ENCODE measurements around the gene AMD1. TPM values are rescaled to one million over a fixed set of nuclear protein-coding genes. Genes with fewer than 3 reads are reported as not detected.
A peak's percentile ranks its signal among the peaks of the same experiment; 100 is the strongest.

The AMD1 gene
- total RNA-seq, 2 experiments from 2014 or later, result 74.3 to 90.0 TPM

GRCh38 chr6:110874880-110875547 is 429 bp downstream of the AMD1 start:
- H2AFZ ChIP-seq (ENCODE audit: low read length), result no peak overlapping the region; the same call in 1 of the 2 replicates
- ChIA-PET CTCF (ENCODE audit: unreplicated experiment) (no interaction called here), POLR2A (interaction anchor here (0.5 to 3.7 kb wide), 24 partner anchors 8 to 848 kb away, joined by 3 to 69 read pairs (median 6); partner anchors contain the start of genes CDK19, GTF3C6 and RPF2)
- no peaks in the 10 kb centered on the region for H3K9me3 ChIP-seq (ENCODE audit: low read length)
- peaks cover 37% of the 10 kb centered on the region for H3K36me3 ChIP-seq (ENCODE audit: insufficient read depth, low read length)
- TF ChIP-seq CTCF (conservative IDR thresholded peaks at IDR 0.05; ENCODE audit: low read length) (no peak), EZH2phosphoT487 (IDR thresholded peaks at IDR 0.05; ENCODE audit: borderline replicate concordance, low read depth, low read length) (no peak)
- H3K4me2 ChIP-seq (ENCODE audit: low read length), result peak overlapping the region; percentile 91
- peak overlapping the region; percentile 94 for H3K4me3 ChIP-seq (ENCODE audit: low read depth, low read length, poor library complexity, severe bottlenecking)
- H3K4me1 ChIP-seq (ENCODE audit: insufficient read depth, low read length, poor library complexity, severe bottlenecking), result peaks cover 31% of the 10 kb centered on the region
- peak; percentile 67 for DNase-seq (ENCODE audit: low spot score)
- H3K27ac ChIP-seq (ENCODE audit: low read depth, low read length, poor library complexity, severe bottlenecking), result peak overlapping the region; percentile 73
- no peaks in the 10 kb centered on the region for H3K9me2 ChIP-seq (ENCODE audit: insufficient read depth, low read length)
- TSS peak; percentile 76 for BruUV-seq (replicated peaks)
- intact Hi-C loops (cut with micrococcal nuclease; ENCODE audit: unreplicated experiment), result loop anchor here (1.0 to 10.0 kb wide), 5 partner anchors 60 to 690 kb away; partner anchors contain the start of genes CDC40, CDK19, GTF3C6 and REV3L
- H3K79me2 ChIP-seq (ENCODE audit: insufficient read depth, low read depth, low read length), result peaks cover 62% of the 10 kb centered on the region
- H4K20me1 ChIP-seq (ENCODE audit: insufficient read depth, low read length), result peaks cover 43% of the 10 kb centered on the region

GRCh38 chr6:110875548-110876169 is 1.1 kb downstream of the AMD1 start:
- POLR2A ChIA-PET, result interaction anchor here (0.6 to 4.3 kb wide), 16 partner anchors 9 to 193 kb away, joined by 3 to 69 read pairs (median 8); partner anchors contain the start of gene CDK19
- H2AFZ ChIP-seq (ENCODE audit: low read length), result no peak overlapping the region; the same call in 1 of the 2 replicates
- TF ChIP-seq CTCF (conservative IDR thresholded peaks at IDR 0.05; ENCODE audit: low read length) (no peak), EZH2phosphoT487 (IDR thresholded peaks at IDR 0.05; ENCODE audit: borderline replicate concordance, low read depth, low read length) (no peak)
- H3K4me3 ChIP-seq (ENCODE audit: low read depth, low read length, poor library complexity, severe bottlenecking), result peak overlapping the region; percentile 94
- DNase-seq (ENCODE audit: low spot score), result peak; percentile 64
- H3K36me3 ChIP-seq (ENCODE audit: insufficient read depth, low read length), result peaks cover 43% of the 10 kb centered on the region
- CTCF ChIA-PET (ENCODE audit: unreplicated experiment), result interaction anchor here (1.6 kb wide), 1 partner anchor 193 kb away, joined by 4 read pairs; no protein-coding TSS in a partner anchor
- H3K9me3 ChIP-seq (ENCODE audit: low read length), result no peaks in the 10 kb centered on the region
- intact Hi-C loops (cut with micrococcal nuclease; ENCODE audit: unreplicated experiment), result loop anchor here (2.0 to 10.0 kb wide), 4 partner anchors 83 to 691 kb away; partner anchors contain the start of genes CDC40, GTF3C6, REV3L and RPF2
- no TSS peak for BruUV-seq (replicated peaks)
- peak overlapping the region; percentile 91 for H3K4me2 ChIP-seq (ENCODE audit: low read length)
- H3K79me2 ChIP-seq (ENCODE audit: insufficient read depth, low read depth, low read length), result peaks cover 68% of the 10 kb centered on the region
- no peaks in the 10 kb centered on the region for H3K9me2 ChIP-seq (ENCODE audit: insufficient read depth, low read length)
- peak overlapping the region; percentile 73 for H3K27ac ChIP-seq (ENCODE audit: low read depth, low read length, poor library complexity, severe bottlenecking)
- peaks cover 49% of the 10 kb centered on the region for H4K20me1 ChIP-seq (ENCODE audit: insufficient read depth, low read length)
- H3K4me1 ChIP-seq (ENCODE audit: insufficient read depth, low read length, poor library complexity, severe bottlenecking), result peaks cover 38% of the 10 kb centered on the region

Data from OCI-LY7 (cell line).